ENCODE measurements around the gene PICALM. TPM values are rescaled to one million over a fixed set of nuclear protein-coding genes. Genes with fewer than 3 reads are reported as not detected.

The PICALM gene
- total and polyA plus RNA-seq, 9 of the 15 experiments (the other 6 are each of a cell fraction or from before 2014, with no cell fraction given) = 41.3 to 990 (median 309) TPM

- TF ChIP-seq, protein P1, sequence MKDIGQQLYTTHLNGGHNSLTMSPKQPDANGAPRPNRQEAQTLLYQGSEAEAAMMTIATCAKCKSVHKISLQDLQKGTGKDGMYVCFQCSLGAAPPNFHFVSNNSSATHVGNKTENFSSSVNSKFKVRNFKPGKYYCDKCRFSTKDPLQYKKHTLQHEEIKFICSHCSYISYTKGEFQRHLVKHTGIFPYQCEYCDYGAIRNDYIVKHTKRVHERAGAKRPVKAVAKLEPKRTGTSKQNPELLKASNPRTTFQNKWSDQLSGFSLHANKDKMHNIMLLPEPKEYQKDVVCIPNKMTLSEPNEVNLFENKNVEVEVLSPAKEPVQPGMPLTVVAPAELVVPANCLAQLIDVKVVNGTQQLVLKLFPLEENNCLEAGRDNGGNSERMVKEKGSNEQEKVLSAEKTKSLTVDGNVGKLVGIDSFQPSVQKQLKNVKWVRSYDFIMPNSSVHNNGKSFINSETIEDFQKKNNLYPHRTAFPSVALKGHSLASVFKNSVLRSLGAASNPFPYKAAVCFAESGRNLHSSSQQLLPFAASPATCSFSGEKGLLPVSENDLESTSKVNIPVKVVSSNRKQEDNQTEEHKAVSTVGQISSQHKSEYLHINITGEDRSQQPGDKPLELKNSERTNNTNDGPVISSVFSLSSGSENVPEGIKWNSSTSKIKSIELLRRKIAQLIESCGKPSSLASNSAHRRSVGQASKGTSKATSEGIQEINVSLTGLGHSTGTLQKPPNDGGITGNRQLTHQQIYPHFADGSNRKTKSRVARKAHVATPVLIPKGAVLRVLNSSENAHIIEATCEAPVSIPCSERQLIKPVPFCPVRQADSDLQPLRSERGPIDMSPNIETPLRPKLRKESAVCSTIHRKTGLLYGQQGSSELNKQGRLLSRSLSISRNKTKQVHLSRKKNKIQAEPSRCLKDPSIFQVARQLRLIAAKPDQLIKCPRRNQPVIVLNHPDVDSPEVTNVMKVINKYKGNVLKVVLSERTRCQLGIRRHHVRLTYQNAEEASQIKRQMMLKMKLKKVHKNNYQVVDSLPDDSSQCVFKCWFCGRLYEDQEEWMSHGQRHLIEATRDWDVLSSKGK (CRISPR knock-in tag; IDR thresholded peaks at IDR 0.05) = no peak
- TF ChIP-seq BCL6 (CRISPR knock-in tag; IDR thresholded peaks at IDR 0.05) = no peak
- TF ChIP-seq KDM2B (CRISPR knock-in tag; IDR thresholded peaks at IDR 0.05) = no peak
- TF ChIP-seq, protein P2, sequence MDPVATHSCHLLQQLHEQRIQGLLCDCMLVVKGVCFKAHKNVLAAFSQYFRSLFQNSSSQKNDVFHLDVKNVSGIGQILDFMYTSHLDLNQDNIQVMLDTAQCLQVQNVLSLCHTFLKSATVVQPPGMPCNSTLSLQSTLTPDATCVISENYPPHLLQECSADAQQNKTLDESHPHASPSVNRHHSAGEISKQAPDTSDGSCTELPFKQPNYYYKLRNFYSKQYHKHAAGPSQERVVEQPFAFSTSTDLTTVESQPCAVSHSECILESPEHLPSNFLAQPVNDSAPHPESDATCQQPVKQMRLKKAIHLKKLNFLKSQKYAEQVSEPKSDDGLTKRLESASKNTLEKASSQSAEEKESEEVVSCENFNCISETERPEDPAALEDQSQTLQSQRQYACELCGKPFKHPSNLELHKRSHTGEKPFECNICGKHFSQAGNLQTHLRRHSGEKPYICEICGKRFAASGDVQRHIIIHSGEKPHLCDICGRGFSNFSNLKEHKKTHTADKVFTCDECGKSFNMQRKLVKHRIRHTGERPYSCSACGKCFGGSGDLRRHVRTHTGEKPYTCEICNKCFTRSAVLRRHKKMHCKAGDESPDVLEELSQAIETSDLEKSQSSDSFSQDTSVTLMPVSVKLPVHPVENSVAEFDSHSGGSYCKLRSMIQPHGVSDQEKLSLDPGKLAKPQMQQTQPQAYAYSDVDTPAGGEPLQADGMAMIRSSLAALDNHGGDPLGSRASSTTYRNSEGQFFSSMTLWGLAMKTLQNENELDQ (CRISPR knock-in tag; IDR thresholded peaks at IDR 0.05; ENCODE audit: borderline replicate concordance) = no peak
- no peak for TF ChIP-seq HOXB6 (CRISPR knock-in tag; IDR thresholded peaks at IDR 0.05; ENCODE audit: borderline replicate concordance)
- TF ChIP-seq, protein P3, sequence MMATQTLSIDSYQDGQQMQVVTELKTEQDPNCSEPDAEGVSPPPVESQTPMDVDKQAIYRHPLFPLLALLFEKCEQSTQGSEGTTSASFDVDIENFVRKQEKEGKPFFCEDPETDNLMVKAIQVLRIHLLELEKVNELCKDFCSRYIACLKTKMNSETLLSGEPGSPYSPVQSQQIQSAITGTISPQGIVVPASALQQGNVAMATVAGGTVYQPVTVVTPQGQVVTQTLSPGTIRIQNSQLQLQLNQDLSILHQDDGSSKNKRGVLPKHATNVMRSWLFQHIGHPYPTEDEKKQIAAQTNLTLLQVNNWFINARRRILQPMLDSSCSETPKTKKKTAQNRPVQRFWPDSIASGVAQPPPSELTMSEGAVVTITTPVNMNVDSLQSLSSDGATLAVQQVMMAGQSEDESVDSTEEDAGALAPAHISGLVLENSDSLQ (IDR thresholded peaks at IDR 0.05) = no peak
Measured at GRCh38 chr11:86011175-86011574, 57.7 kb downstream of the PICALM start (continued).

All from K562 (cell line).